Measurements from ENCODE around the gene CCDC82. TPM values are rescaled to one million over a fixed set of nuclear protein-coding genes. Genes with fewer than 3 reads are reported as not detected.
A peak's percentile ranks its signal among the peaks of the same experiment; 100 is the strongest.

Gene CCDC82
- total and polyA plus RNA-seq, 12 donors: 9.1 to 33.7 (median 13.1) TPM

DNA sequence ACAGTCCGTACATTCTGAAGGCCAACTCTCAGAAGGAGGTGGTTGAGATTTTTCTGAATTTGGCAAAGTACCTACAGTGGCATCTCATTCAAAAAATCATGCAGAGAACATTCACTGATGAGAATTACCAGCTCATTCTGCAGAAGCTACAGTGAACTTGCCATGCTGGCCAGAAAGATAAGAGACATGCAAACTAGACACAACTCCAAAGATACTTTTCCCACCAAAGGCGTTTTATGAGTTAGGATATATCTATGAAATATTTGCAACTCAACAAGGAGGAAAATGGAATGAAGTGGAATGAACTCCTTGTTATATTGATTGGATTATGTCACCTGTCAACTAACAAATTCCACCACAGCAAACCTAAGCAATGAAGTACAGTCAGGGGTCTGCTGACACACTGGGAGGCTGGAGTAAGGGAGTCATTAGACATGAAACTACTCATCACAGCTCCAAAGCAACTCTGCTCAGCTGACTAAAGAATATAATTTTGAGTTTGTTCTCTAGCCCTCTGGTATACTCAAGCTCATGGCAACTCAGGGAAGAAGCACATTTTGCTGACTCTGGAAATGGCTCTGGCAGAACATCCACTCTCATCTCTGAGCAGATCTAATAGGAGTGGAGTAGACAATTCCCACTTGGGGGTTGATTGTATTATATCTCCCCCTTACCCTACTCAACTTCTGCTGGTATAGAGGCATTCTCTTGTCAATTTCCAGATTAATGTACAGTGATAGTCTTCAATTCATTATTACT lies 69.6 kb downstream of the CCDC82 start:
- Histone ChIP-seq H3K4me1 (peaks cover 5 to 69% (median 47%) of the 10 kb centered on the region in 9 donors), H3K27me3 (no peaks in the 10 kb centered on the region), H3K9me3 (no peaks in the 10 kb centered on the region), H3K27ac (peak overlapping the region in 1 of 10 donors; percentile 1), H3K4me3 (no peak overlapping the region), H3K36me3 (peaks cover 0 to 4% (median 0%) of the 10 kb centered on the region in 9 donors)
- DNase-seq (no peak), ATAC-seq (peak in 1 of 8 donors; percentile 7)
- WGBS, 2 donors: 54 to 73% methylated on average over 2 of the region's 2 CpGs
- TF ChIP-seq CTCF (IDR thresholded peaks at IDR 0.05): no peak
- intact Hi-C loops (cut with DNase I): no loop called here

- Histone ChIP-seq H3K9me3 (no peaks in the 10 kb centered on the region), H3K27me3 (no peaks in the 10 kb centered on the region), H3K4me3 (no peak overlapping the region), H3K4me1 (peaks cover 11 to 74% (median 52%) of the 10 kb centered on the region in 9 donors), H3K27ac (no peak overlapping the region), H3K36me3 (peaks cover 0 to 4% (median 0%) of the 10 kb centered on the region in 9 donors)
- intact Hi-C loops (cut with DNase I): loop anchor here in 1 of 10 donors (1.0 kb wide), 1 partner anchor 26 kb away; no protein-coding TSS in a partner anchor
- TF ChIP-seq CTCF (IDR thresholded peaks at IDR 0.05): no peak
- DNase-seq (no peak), ATAC-seq (no peak)
- 70 to 81% methylated on average over 3 of the region's 3 CpGs for WGBS, 2 donors
These were observed 70.9 kb downstream of the CCDC82 start for GRCh38 chr11:96318850-96319249.

DNA sequence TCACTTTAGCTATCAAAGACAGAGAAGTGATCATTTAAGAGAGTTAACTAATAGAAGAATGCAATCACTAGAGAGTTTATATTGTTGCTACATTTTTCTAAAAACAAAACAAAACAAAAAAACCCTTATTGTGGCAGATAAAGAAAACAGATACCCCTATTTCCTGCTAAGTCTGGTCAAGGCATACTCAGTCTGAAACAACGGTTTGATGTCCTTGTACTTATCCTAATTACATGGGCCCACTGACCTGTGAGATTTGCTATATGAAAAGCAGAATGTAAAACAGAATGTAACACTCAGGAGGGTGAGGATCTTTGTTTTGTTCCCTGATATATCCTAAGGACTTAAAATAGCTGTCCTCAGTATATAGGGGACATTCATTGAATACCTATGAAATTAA lies 71.3 kb downstream of the CCDC82 start:
- intact Hi-C loops (cut with DNase I): loop anchor here in 1 of 10 donors (1.0 kb wide), 1 partner anchor 25 kb away; no protein-coding TSS in a partner anchor
- ATAC-seq (no peak), DNase-seq (no peak)
- WGBS, 2 donors: 65 to 69% methylated on average over 1 of the region's 1 CpG
- Histone ChIP-seq H3K36me3 (peaks cover 0 to 4% (median 0%) of the 10 kb centered on the region in 9 donors), H3K4me3 (no peak overlapping the region), H3K27me3 (no peaks in the 10 kb centered on the region), H3K4me1 (peaks cover 11 to 79% (median 57%) of the 10 kb centered on the region in 9 donors), H3K27ac (peak overlapping the region in 1 of 10 donors; percentile 2), H3K9me3 (no peaks in the 10 kb centered on the region)
- no peak for TF ChIP-seq CTCF (IDR thresholded peaks at IDR 0.05)

- no peaks in the 10 kb centered on the region for H3K9me3 ChIP-seq
- no peak overlapping the region for H3K4me3 ChIP-seq
- intact Hi-C loops (cut with DNase I): loop anchor here in 1 of 10 donors (1.0 kb wide), 1 partner anchor 25 kb away; no protein-coding TSS in a partner anchor
- H3K27ac ChIP-seq: peak overlapping the region in 5 of 10 donors; percentile 4 to 60 (median 7)
- no peaks in the 10 kb centered on the region for H3K27me3 ChIP-seq
- H3K36me3 ChIP-seq: peaks cover 0 to 4% (median 0%) of the 10 kb centered on the region in 9 donors
- no peak for TF ChIP-seq CTCF (IDR thresholded peaks at IDR 0.05)
- 92 to 95% methylated on average over 2 of the region's 2 CpGs for WGBS, 2 donors
- peaks cover 11 to 83% (median 61%) of the 10 kb centered on the region in 9 donors for H3K4me1 ChIP-seq
- DNase-seq (no peak), ATAC-seq (no peak)
These were observed 71.7 kb downstream of the CCDC82 start for GRCh38 chr11:96317985-96318384.

Data from heart right ventricle (tissue), 16 donors.